Dedifferentiated amniotic fluid mesenchymal stem cell (primary cell): Measurements from ENCODE around the gene PDLIM7.

Experiments used
- DNase-seq: peaks from one replicate; pipeline ENCODE4 v3.0.0-alpha.2; 2016; ENCODE audit errors: extremely low spot score

The PDLIM7 gene

DNA sequence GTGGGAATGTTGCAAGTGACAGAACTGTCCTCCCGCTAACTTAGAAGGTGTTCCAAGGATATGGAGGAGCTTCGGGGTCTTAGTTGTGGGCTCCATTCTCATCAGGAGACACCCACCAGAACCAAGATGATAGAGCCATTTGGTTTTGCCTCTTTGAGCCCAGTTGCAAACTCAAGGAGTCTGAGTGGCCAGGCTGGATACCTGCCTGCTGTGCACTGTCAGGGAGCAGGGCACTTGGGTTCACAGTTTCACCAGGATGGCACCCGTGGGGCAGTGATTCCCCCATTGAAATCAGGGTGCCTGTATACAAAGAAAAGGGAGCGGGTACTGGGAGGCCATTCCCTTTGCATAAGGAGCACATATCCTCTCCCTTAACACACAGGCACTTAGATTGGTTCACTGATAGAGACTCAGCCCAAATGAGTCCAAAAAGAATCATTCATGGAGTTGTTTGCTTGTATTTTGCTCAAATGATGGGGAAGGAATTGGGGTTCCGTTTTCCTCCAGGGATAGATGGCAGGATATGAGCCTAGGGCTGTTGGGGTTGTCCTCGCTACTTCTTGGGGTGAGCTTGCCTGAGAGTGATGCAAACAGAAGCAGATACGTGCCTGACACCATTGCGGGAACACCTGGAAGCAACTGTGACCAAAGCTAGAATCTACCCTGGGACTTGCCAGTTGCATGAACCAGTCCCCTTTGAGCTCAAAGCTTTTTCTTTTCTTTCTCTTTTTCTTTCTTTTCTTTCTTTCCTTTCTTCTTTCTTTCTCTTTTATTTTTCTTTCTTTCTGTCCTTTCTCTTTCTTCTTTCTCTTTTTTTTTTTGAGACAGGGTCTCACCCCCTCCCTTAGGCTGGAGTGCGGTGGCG lies 52.1 kb downstream of the PDLIM7 start:
- no peak for DNase-seq

DNA sequence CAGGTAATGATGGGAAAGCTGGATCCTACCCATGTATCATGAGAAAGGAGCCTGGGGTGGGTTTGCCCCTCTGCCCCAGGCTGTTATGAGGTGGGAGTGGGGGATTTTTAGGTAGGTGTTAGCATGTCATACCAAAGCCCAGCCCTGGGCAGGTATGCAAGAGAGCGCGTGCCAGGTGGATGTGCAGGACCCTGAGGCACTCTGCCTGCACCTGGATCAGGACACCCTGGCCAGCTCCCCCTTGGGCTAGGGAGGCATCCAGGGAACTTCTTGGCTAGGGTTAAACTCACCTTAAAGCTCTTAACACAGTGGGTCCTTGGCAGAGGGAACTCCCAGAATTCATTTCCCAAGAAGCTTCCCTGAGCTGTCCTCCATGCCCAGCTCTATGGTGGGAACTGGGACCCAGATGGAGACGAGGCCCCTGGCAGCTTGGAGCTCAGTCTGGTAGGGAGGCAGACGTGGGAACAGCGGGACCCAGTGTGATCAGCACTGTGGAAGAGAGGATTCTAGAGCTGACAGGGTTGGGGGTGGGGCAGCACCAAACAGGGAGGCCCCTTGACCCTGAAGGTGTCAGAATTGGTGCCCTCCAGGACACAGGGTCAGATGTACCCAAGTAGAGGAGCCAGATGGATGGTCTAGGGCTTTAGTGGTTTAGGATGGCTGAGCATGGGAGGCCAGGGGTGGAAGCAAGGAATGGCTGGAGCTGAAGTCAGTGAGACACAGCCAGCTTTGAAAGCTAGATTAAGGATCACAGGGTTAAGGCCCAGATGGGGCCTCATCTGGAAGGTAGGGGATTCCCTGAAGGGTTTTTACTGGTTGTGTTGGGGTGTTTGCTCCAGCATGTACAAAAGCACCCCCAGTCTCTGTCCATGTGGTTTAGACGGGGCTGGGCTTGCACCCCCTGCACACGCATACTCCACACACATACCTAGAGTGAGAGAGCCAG lies 53.0 kb downstream of the PDLIM7 start:
- no peak for DNase-seq

DNA sequence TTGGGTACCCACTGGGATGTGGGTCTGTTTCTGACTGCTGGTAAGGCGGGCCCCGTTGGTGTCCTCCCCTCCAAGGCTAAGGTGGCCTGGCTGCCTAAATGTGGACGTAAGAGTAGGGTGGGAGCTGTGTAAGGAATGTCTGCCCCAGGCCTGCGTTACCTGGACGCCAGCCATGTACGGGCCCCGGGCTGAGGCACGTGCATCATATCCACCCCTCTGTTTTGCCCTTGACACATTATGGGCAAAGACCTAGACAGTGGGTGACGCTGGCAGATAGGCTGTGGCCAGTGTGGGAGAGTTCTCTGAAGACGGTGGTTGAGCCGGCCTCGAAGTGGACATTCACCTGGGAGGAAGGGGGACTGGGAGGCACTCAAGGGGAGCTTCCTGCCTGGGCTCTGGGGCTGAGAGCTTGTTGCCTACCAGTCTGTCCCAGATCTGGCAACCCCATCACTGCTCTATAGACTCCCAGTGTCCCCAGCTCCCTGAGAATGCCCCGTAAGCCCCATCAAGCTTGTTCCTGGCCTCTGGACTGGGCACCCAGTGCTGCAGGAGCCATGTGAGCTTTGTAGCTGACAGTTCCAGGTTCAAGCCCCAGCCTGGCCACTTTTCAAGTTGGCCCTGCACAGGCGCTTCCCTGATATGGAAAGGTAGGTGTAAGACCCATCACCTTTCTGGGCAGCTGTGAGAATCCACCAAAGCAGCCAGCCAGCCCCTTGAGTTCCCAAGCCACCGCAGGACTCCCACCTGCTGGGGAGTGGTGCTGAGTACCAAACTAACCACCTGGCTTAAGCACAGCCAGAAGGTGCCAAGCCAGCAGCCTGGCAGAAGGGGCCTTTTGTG lies 54.0 kb downstream of the PDLIM7 start:
- no peak for DNase-seq

DNA sequence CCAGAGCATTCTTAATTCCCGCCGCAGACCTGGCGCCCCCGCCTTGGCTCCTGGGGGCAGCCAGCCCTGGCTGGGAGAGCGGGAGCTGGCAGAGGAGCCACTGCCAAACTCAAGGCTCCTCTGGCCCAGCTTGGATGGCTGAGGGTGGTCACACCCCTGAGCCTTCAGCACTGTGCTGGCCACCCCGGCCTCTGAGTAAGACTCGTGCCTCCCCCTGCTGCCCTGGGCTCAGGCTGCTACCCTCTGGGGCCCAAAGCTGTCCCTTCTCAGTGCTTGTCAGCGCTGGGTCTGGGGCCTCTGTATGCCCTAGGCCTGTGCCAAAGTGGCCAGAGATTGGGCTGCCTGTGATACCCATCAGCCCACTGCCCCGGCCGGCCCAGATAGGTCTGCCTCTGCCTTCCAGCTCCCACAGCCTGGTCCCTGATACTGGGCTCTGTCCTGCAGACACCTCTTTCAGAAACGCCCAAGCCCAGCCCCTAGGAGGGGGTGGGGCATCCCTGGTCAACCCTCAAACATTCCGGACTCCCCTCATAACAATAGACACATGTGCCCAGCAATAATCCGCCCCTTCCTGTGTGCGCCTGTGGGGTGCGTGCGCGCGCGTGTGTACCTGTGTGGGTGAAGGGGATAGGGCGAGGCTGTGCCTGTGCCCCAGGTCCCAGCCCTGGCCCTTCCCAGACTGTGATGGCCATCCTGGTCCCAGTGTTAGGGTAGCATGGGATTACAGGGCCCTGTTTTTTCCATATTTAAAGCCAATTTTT lies 55.2 kb downstream of the PDLIM7 start:
- DNase-seq, result no peak

DNA sequence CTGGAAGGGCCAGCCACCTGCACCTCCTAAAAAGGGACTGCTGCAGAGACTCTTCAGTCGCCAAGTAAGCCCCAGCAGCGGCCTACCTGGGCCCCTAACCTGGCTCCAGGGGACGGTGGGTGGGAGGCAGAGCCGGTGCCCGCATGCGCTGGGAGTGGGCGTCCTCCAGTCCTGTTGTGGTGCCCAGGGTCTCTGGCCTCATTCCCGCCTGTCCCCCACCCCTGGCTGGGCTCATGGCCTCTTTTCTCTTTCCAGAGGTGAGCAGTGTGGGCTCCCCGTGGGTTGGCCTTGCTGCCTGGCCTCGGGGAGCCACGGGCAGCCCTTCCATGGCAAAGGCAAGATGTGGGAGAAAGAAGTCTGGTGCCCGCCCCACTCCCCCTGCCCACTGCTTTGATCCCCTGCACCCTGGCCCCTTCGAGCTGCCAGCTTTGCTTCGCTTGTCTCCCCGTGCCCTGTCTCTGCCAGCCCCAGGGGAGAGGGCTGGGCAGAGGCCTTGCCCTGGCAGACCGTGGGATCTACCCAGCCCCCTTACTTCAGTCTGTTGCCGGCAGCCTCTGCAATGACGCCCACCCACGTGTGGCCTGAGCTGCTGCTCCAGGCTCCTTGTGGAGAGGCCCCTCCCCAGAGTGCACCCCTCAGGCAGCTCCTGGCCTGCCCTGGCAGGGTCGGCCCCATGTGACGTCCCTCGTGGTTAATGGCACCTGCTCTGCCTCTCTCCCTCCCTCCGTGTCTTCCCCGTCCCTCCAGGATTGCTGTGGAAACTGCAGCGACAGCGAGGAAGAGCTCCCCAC lies 56.2 kb downstream of the PDLIM7 start:
- no peak for DNase-seq

DNA sequence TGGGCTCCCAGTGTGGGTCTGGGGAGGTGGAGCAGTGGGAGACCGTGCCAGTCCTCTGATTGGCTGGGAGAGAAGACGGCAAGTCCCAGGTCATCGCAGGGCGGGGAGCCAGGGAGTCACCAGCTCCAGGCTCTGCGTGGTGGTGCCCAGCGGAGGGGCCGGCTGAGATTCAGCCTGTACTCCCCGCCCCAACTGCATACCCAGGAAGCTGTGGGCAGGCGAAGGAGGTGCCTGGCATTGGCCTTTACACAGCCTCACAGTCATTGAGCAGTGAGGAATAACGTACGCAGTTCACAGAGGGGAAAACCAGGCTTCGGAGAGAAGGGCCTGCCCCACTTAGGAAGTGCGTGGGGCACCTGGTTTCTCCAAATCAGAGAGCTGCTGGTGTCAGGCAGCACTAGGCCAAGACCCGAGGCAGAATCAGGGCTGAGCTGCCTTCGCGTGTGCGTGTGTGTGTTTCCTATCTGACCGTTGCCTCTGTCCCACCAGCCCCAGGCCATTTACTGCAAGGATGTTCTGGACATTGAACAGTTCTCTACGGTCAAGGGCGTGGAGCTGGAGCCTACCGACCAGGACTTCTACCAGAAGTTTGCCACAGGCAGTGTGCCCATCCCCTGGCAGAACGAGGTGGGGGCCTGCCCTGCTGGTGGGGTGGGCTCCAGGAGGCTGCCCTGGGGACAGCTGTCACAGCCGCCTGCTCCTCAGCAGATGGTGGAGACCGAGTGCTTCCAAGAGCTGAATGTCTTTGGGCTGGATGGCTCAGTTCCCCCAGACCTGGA lies 57.0 kb downstream of the PDLIM7 start:
- no peak for DNase-seq

DNA sequence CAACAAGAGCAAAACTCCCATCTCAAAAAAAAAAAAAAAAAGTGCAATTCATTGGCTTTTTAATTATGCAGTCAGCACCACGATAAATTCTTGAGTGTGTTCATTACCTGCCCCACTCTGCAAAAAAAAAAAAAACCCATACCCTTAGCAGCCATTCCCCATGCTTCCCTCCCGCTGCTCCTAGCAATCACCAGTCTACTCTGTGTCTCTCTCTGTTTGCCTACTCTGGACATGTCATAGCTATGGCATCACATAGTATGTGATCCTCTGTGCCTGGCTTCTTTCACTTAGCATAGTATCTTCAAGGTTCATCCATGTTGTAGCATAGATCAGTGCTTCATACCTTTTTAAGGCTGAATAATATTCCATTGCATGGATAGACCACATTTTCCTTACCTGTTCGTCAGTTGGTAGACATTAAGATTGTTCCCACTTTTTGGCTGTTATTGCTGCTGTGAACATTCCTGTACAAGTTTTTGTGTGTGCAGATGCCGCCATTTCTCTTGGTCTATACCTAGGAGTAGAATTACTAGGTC lies 57.8 kb downstream of the PDLIM7 start:
- DNase-seq, result no peak

DNA sequence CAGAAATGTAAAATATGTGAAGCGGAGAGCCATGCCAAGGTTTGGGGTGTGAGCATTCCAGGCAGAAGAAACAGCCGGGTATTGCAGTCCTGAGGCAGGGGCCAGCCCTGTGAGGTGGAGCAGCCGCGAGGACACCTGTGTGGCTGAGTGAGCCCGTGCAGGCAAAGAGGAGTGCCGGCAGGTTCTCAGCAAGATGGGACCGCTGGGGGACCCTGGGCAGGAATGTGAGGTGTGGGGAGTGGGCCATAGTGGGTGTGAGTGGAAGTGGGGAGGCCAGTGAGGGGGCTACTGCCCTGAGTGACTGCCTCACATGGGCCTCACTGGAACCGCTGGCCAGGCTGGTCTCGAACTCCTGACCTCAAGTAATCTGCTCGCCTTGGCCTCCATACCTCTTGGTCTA lies 58.9 kb downstream of the PDLIM7 start:
- DNase-seq, result no peak

DNA sequence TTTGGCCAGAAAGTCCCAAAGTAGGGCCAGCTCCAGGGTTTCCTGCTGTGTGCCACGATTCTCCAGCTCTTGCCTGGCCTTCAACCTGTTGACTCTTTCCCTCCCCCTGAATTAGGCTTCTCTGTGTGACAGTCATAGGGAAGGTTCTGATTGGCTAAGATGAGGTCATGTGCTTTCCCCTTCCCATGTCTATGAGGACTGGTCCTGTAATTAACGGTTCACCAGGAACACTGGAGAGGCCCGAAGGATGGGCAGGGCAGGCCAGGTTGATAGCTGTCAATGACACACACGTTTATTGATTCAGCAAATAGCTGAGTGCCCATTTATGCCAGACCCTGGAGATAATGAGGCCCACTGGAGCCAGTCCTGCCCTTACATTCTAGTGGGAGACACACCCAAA lies 59.8 kb downstream of the PDLIM7 start:
- no peak for DNase-seq

DNA sequence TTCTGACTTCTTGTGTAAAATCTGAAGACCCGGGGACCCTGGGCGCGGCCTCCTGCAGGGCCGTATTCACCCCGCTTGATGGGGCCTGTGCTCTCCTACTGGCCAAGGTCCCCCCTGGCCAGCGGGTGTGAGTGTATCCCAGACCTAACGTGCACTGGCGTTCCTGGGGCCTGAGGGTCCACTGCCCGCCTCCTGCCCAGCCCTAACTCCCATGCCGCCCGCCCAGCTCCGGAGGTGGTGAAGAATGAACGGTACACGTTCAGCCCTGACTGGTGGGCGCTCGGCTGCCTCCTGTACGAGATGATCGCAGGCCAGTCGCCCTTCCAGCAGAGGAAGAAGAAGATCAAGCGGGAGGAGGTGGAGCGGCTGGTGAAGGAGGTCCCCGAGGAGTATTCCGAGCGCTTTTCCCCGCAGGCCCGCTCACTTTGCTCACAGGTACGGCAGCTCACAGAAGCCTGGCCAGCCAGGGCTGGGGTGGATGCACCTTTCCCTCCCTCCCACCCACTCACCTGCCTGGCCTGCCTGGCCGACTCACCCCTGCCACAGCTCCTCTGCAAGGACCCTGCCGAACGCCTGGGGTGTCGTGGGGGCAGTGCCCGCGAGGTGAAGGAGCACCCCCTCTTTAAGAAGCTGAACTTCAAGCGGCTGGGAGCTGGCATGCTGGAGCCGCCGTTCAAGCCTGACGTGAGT lies 61.4 kb downstream of the PDLIM7 start:
- no peak for DNase-seq

DNA sequence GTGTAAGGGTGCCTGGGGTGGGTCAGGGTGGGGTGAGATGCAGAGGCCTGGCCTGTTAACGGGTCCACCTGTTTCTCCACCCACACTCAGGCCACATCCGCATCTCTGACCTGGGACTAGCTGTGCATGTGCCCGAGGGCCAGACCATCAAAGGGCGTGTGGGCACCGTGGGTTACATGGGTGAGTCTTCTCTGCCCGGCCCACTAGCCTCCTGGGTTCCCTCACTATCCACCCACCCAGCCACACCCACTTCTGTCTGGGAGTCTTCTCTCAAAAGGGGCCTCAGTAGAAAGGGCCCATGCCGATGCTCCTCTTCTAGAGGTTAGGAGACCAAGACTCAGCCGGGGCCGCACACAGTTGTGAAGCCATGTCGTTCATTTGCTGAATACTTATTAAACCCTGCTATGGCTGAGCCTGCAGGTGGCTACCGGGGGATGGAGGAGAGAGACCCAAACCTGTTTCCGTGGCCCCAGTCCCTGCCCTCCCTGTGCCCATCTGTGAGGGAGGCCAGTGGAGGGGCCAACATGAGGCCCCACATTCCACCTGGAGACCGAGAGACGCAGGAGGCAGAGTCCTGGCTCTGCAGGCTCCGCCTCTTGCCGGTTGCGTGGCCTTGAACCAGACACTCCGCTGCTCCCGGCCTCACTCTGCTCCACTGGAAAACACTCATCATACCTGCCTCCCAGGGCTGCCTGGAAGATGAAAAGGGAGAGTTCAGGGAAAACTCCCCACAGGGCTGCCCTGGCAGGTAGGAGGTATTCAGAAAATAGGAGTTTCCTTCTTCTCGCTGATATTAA lies 62.3 kb downstream of the PDLIM7 start:
- no peak for DNase-seq

DNA sequence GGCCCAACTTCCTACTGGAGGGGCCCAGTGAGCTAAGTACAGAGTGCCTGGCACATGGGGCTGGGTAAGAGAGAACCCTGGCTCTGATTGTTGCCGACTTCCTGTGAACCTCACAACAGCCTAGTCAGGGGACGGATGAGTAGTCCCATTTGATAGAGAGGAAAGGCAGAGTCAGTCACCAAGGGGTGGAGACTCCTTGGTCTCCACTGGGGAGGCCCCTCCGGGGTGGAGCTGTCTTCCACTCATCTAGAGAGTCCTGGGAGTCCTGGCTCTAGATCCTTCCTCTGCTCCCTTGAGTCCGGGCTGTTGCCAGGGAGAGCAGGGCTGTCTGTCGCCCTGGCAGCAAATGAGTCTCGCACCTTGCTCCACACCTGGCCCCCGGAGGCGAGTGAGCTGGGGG lies 63.0 kb downstream of the PDLIM7 start:
- no peak for DNase-seq

DNA sequence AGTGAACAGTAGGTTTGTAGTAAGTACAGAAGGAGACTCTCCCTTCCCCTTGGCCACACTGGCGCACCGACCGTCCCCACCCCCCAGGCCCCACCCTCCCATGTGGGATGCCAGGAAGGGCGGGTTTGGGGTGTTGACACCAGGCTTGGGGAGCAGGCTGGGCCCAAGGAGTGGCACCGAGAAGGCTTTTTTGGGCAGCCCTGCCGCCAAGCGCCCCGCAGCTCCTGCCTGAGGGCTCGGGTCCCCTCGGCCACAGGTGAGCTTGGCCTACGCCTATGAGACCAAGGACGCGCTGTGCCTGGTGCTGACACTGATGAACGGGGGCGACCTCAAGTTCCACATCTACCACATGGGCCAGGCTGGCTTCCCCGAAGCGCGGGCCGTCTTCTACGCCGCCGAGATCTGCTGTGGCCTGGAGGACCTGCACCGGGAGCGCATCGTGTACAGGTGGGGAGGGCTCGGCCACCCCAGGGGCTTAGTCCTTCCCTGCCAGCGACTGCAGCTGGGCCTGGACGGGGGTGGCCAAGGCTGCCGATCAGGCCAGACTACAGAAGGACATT lies 63.7 kb downstream of the PDLIM7 start:
- DNase-seq, result no peak
